Keratinocyte (primary cell): ENCODE measurements around the gene HDAC7. TPM values are rescaled to one million over a fixed set of nuclear protein-coding genes. Genes with fewer than 3 reads are reported as not detected.

Experiments used
- DNase-seq: peaks from one replicate; pipeline ENCODE4 v3.0.0-alpha.2; 2011; ENCODE audit warnings: low read depth, missing footprints, low spot score
- FAIRE-seq: peaks from 2 replicates; lab custom pipeline; 2011; peaks lifted over from hg19 to GRCh38; lab: Jason Lieb, UNC
- H2AFZ ChIP-seq: 2 replicates; pipeline ENCODE4 v1.6.0; 2012; ENCODE audit warnings: low read length, control low read depth, inconsistent platforms; ENCODE audit not compliant: control insufficient read depth
- H3K27ac ChIP-seq: 2 replicates; pipeline ENCODE4 v1.5.1; 2011; ENCODE audit warnings: low read length; ENCODE audit not compliant: control insufficient read depth, insufficient read depth
- H3K27me3 ChIP-seq: 3 replicates; pipeline ENCODE4 v1.6.0; 2011; ENCODE audit warnings: low read length; ENCODE audit not compliant: control insufficient read depth, insufficient read depth; ENCODE audit errors: extremely low read depth
- H3K36me3 ChIP-seq, 2 experiments: 2 replicates in 1 of 2; 3 replicates in 1 of 2; pipeline ENCODE4 v1.5.1; 2011; ENCODE audit warnings: low read length in 2 of 2, mild to moderate bottlenecking in 1 of 2; ENCODE audit not compliant: control insufficient read depth in 2 of 2, insufficient read depth in 2 of 2; ENCODE audit errors: extremely low read depth in 1 of 2
- H3K4me1 ChIP-seq: 3 replicates; pipeline ENCODE4 v1.5.1; 2011; ENCODE audit warnings: low read length; ENCODE audit not compliant: control insufficient read depth, insufficient read depth; ENCODE audit errors: extremely low read depth
- H3K4me2 ChIP-seq: 3 replicates; pipeline ENCODE4 v1.6.0; 2011; ENCODE audit warnings: low read depth, low read length; ENCODE audit not compliant: control insufficient read depth, insufficient read depth; ENCODE audit errors: extremely low read depth
- H3K4me3 ChIP-seq, 3 experiments: fragments of 200-600 bp in 1 of 3; sonication (generic) in 1 of 3; 2 replicates in 2 of 3; 3 replicates in 1 of 3; pipeline ENCODE4 v1.5.1; 2011 to 2016; ENCODE audit warnings: low read length in 3 of 3, mild to moderate bottlenecking in 3 of 3, control low read depth in 2 of 3, inconsistent platforms in 1 of 3, low read depth in 1 of 3, mixed read lengths in 1 of 3, mixed run types in 1 of 3, moderate library complexity in 1 of 3; ENCODE audit not compliant: control insufficient read depth in 2 of 3, insufficient read depth in 2 of 3; ENCODE audit errors: extremely low read depth in 1 of 3
- H3K79me2 ChIP-seq: 2 replicates; pipeline ENCODE4 v1.6.0; 2012; ENCODE audit warnings: low read length; ENCODE audit not compliant: control insufficient read depth, insufficient read depth
- H3K9ac ChIP-seq: 3 replicates; pipeline ENCODE4 v1.6.0; 2011; ENCODE audit warnings: low read length; ENCODE audit not compliant: control insufficient read depth, insufficient read depth; ENCODE audit errors: extremely low read depth
- H3K9me1 ChIP-seq: 3 replicates; pipeline ENCODE4 v1.6.0; 2011; ENCODE audit warnings: low read length; ENCODE audit not compliant: control insufficient read depth, insufficient read depth; ENCODE audit errors: extremely low read depth
- H3K9me3 ChIP-seq: 2 replicates; pipeline ENCODE4 v1.5.1; 2012; ENCODE audit warnings: low read depth, low read length; ENCODE audit not compliant: control insufficient read depth
- H4K20me1 ChIP-seq: 3 replicates; pipeline ENCODE4 v1.6.0; 2011; ENCODE audit warnings: low read length; ENCODE audit not compliant: control insufficient read depth, insufficient read depth; ENCODE audit errors: extremely low read depth
- EZH2 ChIP-seq: IDR thresholded peaks from one replicate; pipeline ENCODE4 v1.6.1; 2012; ENCODE audit warnings: inconsistent platforms, mild to moderate bottlenecking, low read length, moderate library complexity
- dilution Hi-C: fragments of 300-500 bp; cut with MboI; formaldehyde crosslinking; loops from one replicate; pipeline ENCODE4 v1.7.0; 2020; ENCODE audit warnings: low sequenced_read_pairs; ENCODE audit not compliant: extremely low pct_ligation_motif_present
- polyA plus RNA-seq, 5 experiments: library from polyadenylated mRNA; depleted of rRNA in 3 of 5; stranded (reverse) in 3 of 5; stranded (forward) in 1 of 5; unstranded in 1 of 5; fragments of >200 nt; gene quantifications; 1 replicate in 1 of 5; 2 replicates in 3 of 5; 3 replicates in 1 of 5; pipeline versions ENCODE4 v1.2.1 to v1.2.3, GENCODE V29; 2011 to 2012; ENCODE audit warnings: missing spikeins in 2 of 5, low read depth in 1 of 5, low replicate concordance in 1 of 5
- TF ChIP-seq, protein P1 (sequence below), 3 experiments: IDR thresholded peaks in 1 of 3; conservative IDR thresholded peaks in 1 of 3; optimal IDR thresholded peaks in 1 of 3; 2 replicates in 2 of 3; 3 replicates in 1 of 3; pipeline versions ENCODE3 to v1.5.1; 2011; ENCODE audit warnings: low read length in 3 of 3, mild to moderate bottlenecking in 3 of 3, moderate library complexity in 2 of 3, control low read depth in 1 of 3, inconsistent platforms in 1 of 3; ENCODE audit not compliant: insufficient read depth in 2 of 3; ENCODE audit errors: extremely low read depth in 1 of 3

HDAC7 gene
- polyA plus RNA-seq, 1 donor (not counting 4 experiments of a cell fraction or from before 2014, with no cell fraction given) = 17.0 TPM

- FAIRE-seq = no peak
- H4K20me1 ChIP-seq = no peaks in the 10 kb centered on the region
- peaks cover 8 to 23% of the 10 kb centered on the region in 2 experiments for H3K36me3 ChIP-seq
These were observed 72.6 kb downstream of the HDAC7 start for GRCh38 chr12:47747126-47747525.

DNA sequence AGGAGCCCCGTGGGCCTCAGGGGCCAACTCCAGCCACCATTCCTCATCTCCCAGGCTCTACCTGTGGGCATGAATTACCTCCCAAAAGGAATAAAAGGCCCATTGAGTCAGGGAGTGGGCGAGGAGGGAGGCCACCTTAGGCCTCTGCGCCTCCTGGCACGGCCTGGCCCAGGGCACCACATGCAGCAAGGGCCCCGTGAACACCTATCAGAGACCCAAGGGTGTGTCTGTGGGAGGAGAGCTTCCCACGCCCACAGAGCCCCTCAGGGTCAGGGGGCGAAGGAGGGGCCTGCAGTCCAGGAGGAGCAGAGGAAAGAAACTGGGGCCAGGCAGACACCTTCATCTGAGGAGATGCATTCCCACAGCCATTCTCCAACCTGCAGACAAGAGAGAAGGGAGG is 73.2 kb downstream of the HDAC7 start:
- Histone ChIP-seq H3K9me1 (no peaks in the 10 kb centered on the region), H2AFZ (no peak overlapping the region), H3K4me3 (no peak overlapping the region), H4K20me1 (no peaks in the 10 kb centered on the region), H3K79me2 (no peaks in the 10 kb centered on the region), H3K4me2 (no peak overlapping the region), H3K27me3 (no peaks in the 10 kb centered on the region), H3K4me1 (peaks cover 23% of the 10 kb centered on the region), H3K9me3 (no peaks in the 10 kb centered on the region), H3K9ac (no peak overlapping the region), H3K36me3 (peaks cover 8 to 23% of the 10 kb centered on the region in 2 experiments), H3K27ac (no peak overlapping the region)
- FAIRE-seq (no peak), DNase-seq (no peak)
- TF ChIP-seq, protein P1, sequence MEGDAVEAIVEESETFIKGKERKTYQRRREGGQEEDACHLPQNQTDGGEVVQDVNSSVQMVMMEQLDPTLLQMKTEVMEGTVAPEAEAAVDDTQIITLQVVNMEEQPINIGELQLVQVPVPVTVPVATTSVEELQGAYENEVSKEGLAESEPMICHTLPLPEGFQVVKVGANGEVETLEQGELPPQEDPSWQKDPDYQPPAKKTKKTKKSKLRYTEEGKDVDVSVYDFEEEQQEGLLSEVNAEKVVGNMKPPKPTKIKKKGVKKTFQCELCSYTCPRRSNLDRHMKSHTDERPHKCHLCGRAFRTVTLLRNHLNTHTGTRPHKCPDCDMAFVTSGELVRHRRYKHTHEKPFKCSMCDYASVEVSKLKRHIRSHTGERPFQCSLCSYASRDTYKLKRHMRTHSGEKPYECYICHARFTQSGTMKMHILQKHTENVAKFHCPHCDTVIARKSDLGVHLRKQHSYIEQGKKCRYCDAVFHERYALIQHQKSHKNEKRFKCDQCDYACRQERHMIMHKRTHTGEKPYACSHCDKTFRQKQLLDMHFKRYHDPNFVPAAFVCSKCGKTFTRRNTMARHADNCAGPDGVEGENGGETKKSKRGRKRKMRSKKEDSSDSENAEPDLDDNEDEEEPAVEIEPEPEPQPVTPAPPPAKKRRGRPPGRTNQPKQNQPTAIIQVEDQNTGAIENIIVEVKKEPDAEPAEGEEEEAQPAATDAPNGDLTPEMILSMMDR (optimal IDR thresholded peaks at IDR 0.05 in 1 of 3, IDR thresholded peaks at IDR 0.05 in 1 of 3, conservative IDR thresholded peaks at IDR 0.05 in 1 of 3; ENCODE audit: extremely low read depth in 1 of 3, insufficient read depth in 2 of 3, low read length in 3 of 3) = no peak
- no peak for TF ChIP-seq EZH2
- dilution Hi-C loops = no loop called here

More at GRCh38 chr12:47747126-47747525, 72.6 kb downstream of the HDAC7 start:
- Histone ChIP-seq H2AFZ (no peak overlapping the region), H3K4me2 (no peak overlapping the region), H3K79me2 (no peaks in the 10 kb centered on the region), H3K27ac (no peak overlapping the region), H3K4me3 (no peak overlapping the region), H3K27me3 (no peaks in the 10 kb centered on the region), H3K4me1 (peaks cover 27% of the 10 kb centered on the region), H3K9ac (no peak overlapping the region), H3K9me1 (peaks cover 2% of the 10 kb centered on the region), H3K9me3 (no peaks in the 10 kb centered on the region)
- dilution Hi-C loops = no loop called here
- TF ChIP-seq, protein P1 (optimal IDR thresholded peaks at IDR 0.05 in 1 of 3, IDR thresholded peaks at IDR 0.05 in 1 of 3, conservative IDR thresholded peaks at IDR 0.05 in 1 of 3; ENCODE audit: extremely low read depth in 1 of 3, insufficient read depth in 2 of 3, low read length in 3 of 3) = no peak
- TF ChIP-seq EZH2 = no peak
- no peak for DNase-seq
